ENCODE results near the gene ARHGAP29.
"Not testable (repeated sequence)": the region's sequence is repeated elsewhere in the genome, so short reads cannot be mapped to it uniquely, and the experiment has no call there.

ARHGAP29 gene

GRCh38 chr1:94182191-94182590 is 55.2 kb downstream of the ARHGAP29 start:
- no peak for TF ChIP-seq CTCF (IDR thresholded peaks at IDR 0.05)
- no peak overlapping the region for H3K27ac ChIP-seq
- no peak overlapping the region for H3K4me3 ChIP-seq
- DNase-seq (ENCODE audit: low spot score) = no peak

- TF ChIP-seq CTCF (IDR thresholded peaks at IDR 0.05) = no peak
- DNase-seq (ENCODE audit: low spot score) = no peak
- H3K27ac ChIP-seq = no peak overlapping the region
These were observed 56.7 kb downstream of the ARHGAP29 start for GRCh38 chr1:94180650-94181049.

GRCh38 chr1:94178901-94179300 is 58.5 kb downstream of the ARHGAP29 start:
- Histone ChIP-seq H3K4me3 (no peak overlapping the region), H3K27ac (no peak overlapping the region)
- DNase-seq (ENCODE audit: low spot score) = no peak
- TF ChIP-seq CTCF (IDR thresholded peaks at IDR 0.05) = no peak

More at GRCh38 chr1:94180650-94181049, 56.7 kb downstream of the ARHGAP29 start:
- H3K4me3 ChIP-seq = no peak overlapping the region

- Histone ChIP-seq H3K4me3 (no peak overlapping the region), H3K27ac (no peak overlapping the region)
- DNase-seq (ENCODE audit: low spot score) = no peak
- no peak for TF ChIP-seq CTCF (IDR thresholded peaks at IDR 0.05)
These were observed 68.3 kb downstream of the ARHGAP29 start for GRCh38 chr1:94169126-94169525.

- no peak overlapping the region for H3K4me3 ChIP-seq
- H3K27ac ChIP-seq = no peak overlapping the region
- TF ChIP-seq CTCF (IDR thresholded peaks at IDR 0.05) = no peak
- DNase-seq (ENCODE audit: low spot score) = no peak
These were observed 71.5 kb downstream of the ARHGAP29 start for GRCh38 chr1:94165843-94166242.

- DNase-seq (ENCODE audit: low spot score); H3K4me3 ChIP-seq; H3K27ac ChIP-seq: not testable (repeated sequence)
These were observed 72.5 kb downstream of the ARHGAP29 start for GRCh38 chr1:94164885-94165284.

- H3K27ac ChIP-seq; H3K4me3 ChIP-seq; DNase-seq (ENCODE audit: low spot score): not testable (repeated sequence)
These were observed 73.3 kb downstream of the ARHGAP29 start for GRCh38 chr1:94164121-94164520.

- DNase-seq (ENCODE audit: low spot score); H3K27ac ChIP-seq: not testable (repeated sequence)
These were observed 74.1 kb downstream of the ARHGAP29 start for GRCh38 chr1:94163249-94163648.

GRCh38 chr1:94160811-94161210 is 76.6 kb downstream of the ARHGAP29 start:
- no peak for TF ChIP-seq CTCF (IDR thresholded peaks at IDR 0.05)
- no peak for DNase-seq (ENCODE audit: low spot score)
- H3K27ac ChIP-seq = no peak overlapping the region
- no peak overlapping the region for H3K4me3 ChIP-seq

More at GRCh38 chr1:94163249-94163648, 74.1 kb downstream of the ARHGAP29 start:
- H3K4me3 ChIP-seq = not testable (repeated sequence)
